Measurements from ENCODE around the gene EPO.

The EPO gene

DNA sequence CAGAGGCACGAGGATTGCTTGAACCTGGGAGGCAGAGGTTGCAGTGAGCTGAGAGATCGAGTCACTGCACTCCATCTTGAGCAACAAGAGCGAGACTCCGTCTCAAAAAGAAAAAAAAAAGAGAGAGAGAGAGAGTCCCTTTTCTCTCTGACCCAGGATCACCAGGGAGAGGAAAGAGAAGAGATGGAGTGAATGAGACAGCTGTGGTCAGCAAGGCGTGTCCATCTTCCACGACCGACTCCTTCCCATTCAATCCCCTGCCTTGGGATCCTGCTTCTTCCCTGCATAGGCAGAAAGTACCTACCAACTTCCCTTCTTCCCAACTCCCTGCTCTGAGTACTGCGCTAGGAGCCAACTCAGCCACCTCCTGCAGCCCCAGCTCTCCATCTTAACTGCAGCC is 7.9 kb downstream of the EPO start:
- H3K4me1 ChIP-seq (ENCODE audit: control insufficient read depth in 1 of 2, insufficient read depth in 2 of 2, low read length in 2 of 2) = no peaks in the 10 kb centered on the region
- H3K4me3 ChIP-seq (ENCODE audit: low read depth in 1 of 2, low read length in 2 of 2) = no peak overlapping the region
- no peaks in the 10 kb centered on the region for H3K27me3 ChIP-seq (ENCODE audit: low read depth, low read length)
- H3K27ac ChIP-seq (ENCODE audit: low read length) = no peak overlapping the region
- H3K36me3 ChIP-seq (ENCODE audit: control insufficient read depth in 1 of 2, insufficient read depth in 2 of 2, low read length in 2 of 2) = no peaks in the 10 kb centered on the region
- no peaks in the 10 kb centered on the region for H3K9me3 ChIP-seq (ENCODE audit: control insufficient read depth in 1 of 2, low read length in 2 of 2)

DNA sequence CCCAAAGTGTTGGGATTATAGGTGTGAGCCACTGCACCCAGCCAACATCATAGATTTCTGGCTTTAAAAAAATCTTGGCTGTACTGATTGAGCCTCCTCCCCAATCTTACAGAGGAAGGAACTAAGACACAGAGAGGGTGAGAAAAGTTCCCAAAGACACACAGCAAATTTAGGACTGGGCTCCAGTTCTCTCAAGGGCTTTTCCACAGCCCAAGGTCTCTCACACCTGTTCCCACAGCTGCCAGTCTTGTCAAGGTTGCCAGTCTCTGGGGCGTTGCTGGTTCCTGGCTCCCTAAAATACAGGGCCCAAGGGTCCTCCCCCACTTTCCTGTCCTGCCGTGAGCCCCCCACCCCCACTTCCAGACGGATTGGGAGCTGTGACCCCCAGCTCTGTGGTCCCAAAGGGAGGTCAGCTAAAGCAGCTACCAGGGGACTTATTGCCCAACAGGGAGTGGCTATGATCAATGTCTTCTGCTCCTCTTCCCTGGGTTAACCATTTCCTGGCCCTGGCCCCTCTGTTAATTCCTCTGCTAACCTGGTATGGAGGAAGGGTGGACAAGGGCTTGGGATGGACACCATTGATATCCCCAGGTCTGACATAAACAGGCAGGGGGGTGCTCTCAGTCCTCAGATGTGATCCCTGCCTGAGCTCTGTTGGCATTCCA is 10.0 kb downstream of the EPO start:
- no peaks in the 10 kb centered on the region for H3K27me3 ChIP-seq (ENCODE audit: low read depth, low read length)
- H3K4me1 ChIP-seq (ENCODE audit: control insufficient read depth in 1 of 2, insufficient read depth in 2 of 2, low read length in 2 of 2) = no peaks in the 10 kb centered on the region
- H3K27ac ChIP-seq (ENCODE audit: low read length) = no peak overlapping the region
- no peak overlapping the region for H3K4me3 ChIP-seq (ENCODE audit: low read depth in 1 of 2, low read length in 2 of 2)
- H3K9me3 ChIP-seq (ENCODE audit: control insufficient read depth in 1 of 2, low read length in 2 of 2) = no peaks in the 10 kb centered on the region
- H3K36me3 ChIP-seq (ENCODE audit: control insufficient read depth in 1 of 2, insufficient read depth in 2 of 2, low read length in 2 of 2) = no peaks in the 10 kb centered on the region

DNA sequence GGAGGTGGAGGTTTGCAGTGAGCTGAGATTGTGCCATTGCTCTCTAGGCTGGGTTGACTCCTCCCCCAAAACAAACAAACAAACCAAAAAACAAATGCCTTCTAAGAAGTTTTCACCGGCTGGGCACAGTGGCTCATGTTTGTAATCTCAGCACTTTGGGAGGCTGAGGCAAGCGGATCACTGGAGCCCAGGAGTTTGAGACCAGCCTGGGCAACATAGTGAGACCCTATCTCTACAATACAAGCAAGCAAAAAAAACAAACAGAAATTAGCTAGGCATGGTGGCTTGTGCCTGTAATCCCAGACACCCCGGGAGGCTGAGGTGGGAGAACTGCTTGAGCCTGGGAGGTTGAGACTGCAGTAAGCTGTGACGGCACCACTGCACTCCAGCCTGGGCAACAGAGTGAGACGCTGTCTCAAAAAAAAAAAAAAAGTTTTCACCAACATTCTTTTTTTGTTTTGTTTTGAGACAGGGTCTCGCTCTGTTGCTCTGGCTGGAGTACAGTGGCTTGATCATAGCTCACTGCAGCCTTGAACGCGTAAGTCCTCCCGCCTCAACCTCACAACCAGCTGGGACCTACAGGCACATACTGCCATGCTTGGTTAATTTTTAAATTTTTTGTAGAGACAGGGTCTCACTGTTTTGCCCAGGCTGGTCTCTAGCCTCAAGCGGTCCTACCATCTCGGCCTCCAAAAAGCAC is 11.8 kb downstream of the EPO start:
- H3K4me1 ChIP-seq (ENCODE audit: control insufficient read depth in 1 of 2, insufficient read depth in 2 of 2, low read length in 2 of 2) = no peaks in the 10 kb centered on the region
- H3K27ac ChIP-seq (ENCODE audit: low read length) = no peak overlapping the region
- no peaks in the 10 kb centered on the region for H3K27me3 ChIP-seq (ENCODE audit: low read depth, low read length)
- no peak overlapping the region for H3K4me3 ChIP-seq (ENCODE audit: low read depth in 1 of 2, low read length in 2 of 2)
- no peaks in the 10 kb centered on the region for H3K9me3 ChIP-seq (ENCODE audit: control insufficient read depth in 1 of 2, low read length in 2 of 2)
- no peaks in the 10 kb centered on the region for H3K36me3 ChIP-seq (ENCODE audit: control insufficient read depth in 1 of 2, insufficient read depth in 2 of 2, low read length in 2 of 2)

DNA sequence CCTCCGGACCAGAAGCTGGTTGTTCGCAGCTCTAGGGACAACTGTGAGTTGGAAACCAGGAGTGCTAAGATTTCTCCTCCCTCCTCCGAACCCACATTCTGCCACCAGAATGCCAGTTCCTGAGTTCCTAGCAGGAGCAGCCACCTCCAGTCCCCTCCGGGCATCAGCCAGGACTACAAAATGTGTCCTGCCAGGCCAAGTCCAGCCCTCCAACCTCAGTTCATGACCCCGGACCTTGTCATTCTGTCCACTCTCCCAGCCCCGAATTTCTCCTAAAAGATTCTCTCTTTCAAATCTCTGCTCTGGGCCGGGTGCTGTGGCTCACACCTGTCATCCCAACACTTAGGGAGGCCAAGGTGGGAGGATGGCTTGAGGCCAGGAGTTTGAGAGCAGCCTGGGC is 15.5 kb downstream of the EPO start:
- Histone ChIP-seq H3K36me3 (ENCODE audit: control insufficient read depth in 1 of 2, insufficient read depth in 2 of 2, low read length in 2 of 2) (no peaks in the 10 kb centered on the region), H3K9me3 (ENCODE audit: control insufficient read depth in 1 of 2, low read length in 2 of 2) (no peaks in the 10 kb centered on the region), H3K4me1 (ENCODE audit: control insufficient read depth in 1 of 2, insufficient read depth in 2 of 2, low read length in 2 of 2) (no peaks in the 10 kb centered on the region), H3K27ac (ENCODE audit: low read length) (no peak overlapping the region), H3K27me3 (ENCODE audit: low read depth, low read length) (no peaks in the 10 kb centered on the region), H3K4me3 (ENCODE audit: low read depth in 1 of 2, low read length in 2 of 2) (no peak overlapping the region)

DNA sequence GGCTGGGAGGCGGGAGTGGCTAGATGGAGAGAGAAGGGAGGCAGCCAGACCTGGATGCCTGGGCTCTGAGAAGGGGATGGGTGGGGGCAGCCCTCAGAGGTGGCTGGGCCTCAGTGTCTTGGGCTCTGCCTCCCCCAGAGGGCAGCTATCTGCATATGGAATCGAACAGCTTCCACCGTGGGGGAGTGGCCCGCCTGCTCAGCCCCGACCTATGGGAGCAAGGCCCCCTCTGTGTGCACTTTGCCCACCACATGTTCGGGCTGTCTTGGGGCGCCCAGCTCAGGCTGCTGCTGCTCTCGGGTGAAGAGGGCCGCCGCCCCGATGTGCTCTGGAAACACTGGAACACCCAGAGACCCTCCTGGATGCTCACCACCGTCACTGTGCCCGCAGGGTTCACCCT is 16.4 kb downstream of the EPO start:
- Histone ChIP-seq H3K4me3 (ENCODE audit: low read depth in 1 of 2, low read length in 2 of 2) (no peak overlapping the region), H3K36me3 (ENCODE audit: control insufficient read depth in 1 of 2, insufficient read depth in 2 of 2, low read length in 2 of 2) (no peaks in the 10 kb centered on the region), H3K27ac (ENCODE audit: low read length) (no peak overlapping the region), H3K27me3 (ENCODE audit: low read depth, low read length) (no peaks in the 10 kb centered on the region), H3K4me1 (ENCODE audit: control insufficient read depth in 1 of 2, insufficient read depth in 2 of 2, low read length in 2 of 2) (no peaks in the 10 kb centered on the region), H3K9me3 (ENCODE audit: control insufficient read depth in 1 of 2, low read length in 2 of 2) (no peaks in the 10 kb centered on the region)

DNA sequence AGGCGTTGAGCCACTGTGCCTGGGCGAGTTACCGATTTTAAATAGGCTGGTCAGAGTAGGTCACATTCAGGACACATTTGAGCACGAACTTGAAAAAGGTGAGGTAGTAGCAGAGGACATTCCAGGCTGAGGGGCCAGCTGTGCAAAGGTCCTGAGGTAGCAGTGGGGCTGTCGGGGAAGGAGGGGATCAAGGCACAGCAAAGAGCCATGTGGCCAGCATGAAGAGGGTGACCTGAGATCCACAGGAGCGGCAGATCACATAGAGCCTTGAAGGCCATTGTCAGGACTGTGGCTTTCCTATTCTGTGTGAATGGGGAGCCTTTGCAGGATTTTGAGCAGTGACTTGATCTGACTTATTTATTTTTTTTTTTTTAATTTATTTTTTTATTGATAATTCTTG is 19.7 kb downstream of the EPO start:
- H3K4me3 ChIP-seq (ENCODE audit: low read depth in 1 of 2, low read length in 2 of 2) = no peak overlapping the region
- no peaks in the 10 kb centered on the region for H3K4me1 ChIP-seq (ENCODE audit: control insufficient read depth in 1 of 2, insufficient read depth in 2 of 2, low read length in 2 of 2)
- H3K27me3 ChIP-seq (ENCODE audit: low read depth, low read length) = no peaks in the 10 kb centered on the region

DNA sequence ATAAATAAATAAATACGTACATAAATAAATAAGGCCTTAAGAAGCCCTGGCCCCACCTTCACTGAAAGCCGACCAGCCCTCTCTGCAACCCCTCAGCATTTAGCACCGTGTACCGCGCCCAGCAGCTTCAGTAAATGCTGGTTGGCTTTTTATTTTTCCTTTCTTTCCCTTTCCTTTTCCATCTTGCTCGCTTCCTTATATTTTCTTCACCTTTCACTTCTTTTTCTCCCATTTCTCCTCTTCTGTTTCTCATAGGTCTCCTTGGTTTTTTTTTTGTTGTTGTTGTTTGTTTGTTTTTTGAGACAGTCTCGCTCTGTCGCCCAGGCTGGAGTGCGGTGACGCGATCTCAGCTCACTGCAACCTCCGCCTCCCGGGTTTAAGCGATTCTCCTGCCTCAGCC is 24.3 kb downstream of the EPO start:
- Histone ChIP-seq H3K27ac (ENCODE audit: low read length) (no peak overlapping the region), H3K4me1 (ENCODE audit: control insufficient read depth in 1 of 2, insufficient read depth in 2 of 2, low read length in 2 of 2) (no peaks in the 10 kb centered on the region), H3K9me3 (ENCODE audit: control insufficient read depth in 1 of 2, low read length in 2 of 2) (no peaks in the 10 kb centered on the region), H3K27me3 (ENCODE audit: low read depth, low read length) (peaks cover 3% of the 10 kb centered on the region), H3K4me3 (ENCODE audit: low read depth in 1 of 2, low read length in 2 of 2) (no peak overlapping the region), H3K36me3 (ENCODE audit: control insufficient read depth in 1 of 2, insufficient read depth in 2 of 2, low read length in 2 of 2) (no peaks in the 10 kb centered on the region)

More for the DNA sequence above, 19.7 kb downstream of the EPO start:
- H3K27ac ChIP-seq (ENCODE audit: low read length) = no peak overlapping the region
- no peaks in the 10 kb centered on the region for H3K36me3 ChIP-seq (ENCODE audit: control insufficient read depth in 1 of 2, insufficient read depth in 2 of 2, low read length in 2 of 2)
- H3K9me3 ChIP-seq (ENCODE audit: control insufficient read depth in 1 of 2, low read length in 2 of 2) = no peaks in the 10 kb centered on the region

DNA sequence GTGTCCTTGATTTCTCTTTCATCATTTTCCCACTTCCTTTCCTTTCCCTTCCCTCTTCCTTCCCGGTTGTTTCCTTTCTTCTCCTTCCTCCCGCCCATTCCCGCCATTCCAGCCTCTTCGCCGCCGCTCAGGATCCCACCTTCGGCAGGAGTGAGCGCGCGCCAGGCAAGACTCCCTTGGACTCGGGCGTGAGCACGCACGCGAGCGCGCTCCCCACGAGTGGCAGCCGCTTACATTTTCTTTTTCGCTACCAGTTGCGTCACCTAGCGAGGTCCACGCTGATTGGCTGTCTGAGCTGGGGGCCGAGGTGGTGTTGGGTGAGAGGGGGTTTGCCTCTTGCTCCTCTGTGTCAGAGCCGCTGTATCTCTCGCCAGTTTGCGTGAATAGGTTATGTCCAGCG is 24.9 kb downstream of the EPO start:
- H3K9me3 ChIP-seq (ENCODE audit: control insufficient read depth in 1 of 2, low read length in 2 of 2) = no peaks in the 10 kb centered on the region
- peak overlapping the region; percentile 37 to 44 for H3K4me3 ChIP-seq (ENCODE audit: low read depth in 1 of 2, low read length in 2 of 2)

DNA sequence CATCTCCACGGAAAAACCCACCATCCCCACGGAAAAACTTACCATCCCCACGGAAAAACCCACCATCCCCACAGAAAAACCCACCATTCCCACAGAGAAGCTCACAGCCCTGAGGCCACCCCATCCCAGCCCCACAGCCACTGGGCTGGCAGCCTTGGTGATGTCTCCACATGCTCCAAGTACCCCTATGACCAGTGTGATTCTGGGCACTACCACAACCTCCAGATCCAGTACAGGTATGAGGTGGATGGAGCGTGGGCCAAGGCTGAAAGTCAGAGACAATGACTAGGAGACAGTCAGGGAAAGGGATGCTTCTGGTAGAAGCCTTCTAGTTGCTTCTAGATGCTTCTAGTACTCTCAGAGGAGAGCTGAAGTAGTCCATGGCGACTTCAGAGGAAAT is 32.7 kb downstream of the EPO start:
- no peaks in the 10 kb centered on the region for H3K9me3 ChIP-seq (ENCODE audit: control insufficient read depth in 1 of 2, low read length in 2 of 2)
- H3K4me3 ChIP-seq (ENCODE audit: low read depth in 1 of 2, low read length in 2 of 2) = no peak overlapping the region
- no peaks in the 10 kb centered on the region for H3K27me3 ChIP-seq (ENCODE audit: low read depth, low read length)
- H3K4me1 ChIP-seq (ENCODE audit: control insufficient read depth in 1 of 2, insufficient read depth in 2 of 2, low read length in 2 of 2) = no peaks in the 10 kb centered on the region
- no peak overlapping the region for H3K27ac ChIP-seq (ENCODE audit: low read length)
- no peaks in the 10 kb centered on the region for H3K36me3 ChIP-seq (ENCODE audit: control insufficient read depth in 1 of 2, insufficient read depth in 2 of 2, low read length in 2 of 2)

More for the DNA sequence above, 24.9 kb downstream of the EPO start:
- H3K4me1 ChIP-seq (ENCODE audit: control insufficient read depth in 1 of 2, insufficient read depth in 2 of 2, low read length in 2 of 2) = no peaks in the 10 kb centered on the region
- no peak overlapping the region for H3K27ac ChIP-seq (ENCODE audit: low read length)
- peaks cover 3% of the 10 kb centered on the region for H3K27me3 ChIP-seq (ENCODE audit: low read depth, low read length)
- no peaks in the 10 kb centered on the region for H3K36me3 ChIP-seq (ENCODE audit: control insufficient read depth in 1 of 2, insufficient read depth in 2 of 2, low read length in 2 of 2)

DNA sequence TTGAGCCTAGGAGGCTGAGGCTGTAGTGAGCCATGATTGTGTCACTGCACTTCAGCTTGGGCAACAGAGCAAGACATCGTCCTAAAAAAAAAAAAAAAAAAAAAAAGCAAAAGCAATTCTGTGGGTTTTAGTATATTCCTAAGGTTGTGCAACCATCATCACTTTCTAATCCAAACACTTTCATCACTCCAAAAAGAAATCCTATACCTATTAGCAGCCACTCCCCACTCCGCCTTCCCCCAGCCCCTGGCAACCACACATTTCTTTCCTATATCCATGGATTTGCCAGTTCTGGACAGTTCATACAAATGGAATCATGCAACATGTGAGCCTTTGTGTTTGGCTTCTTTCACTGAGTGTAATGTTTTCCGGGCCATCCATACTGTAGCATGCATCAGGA is 33.5 kb downstream of the EPO start:
- no peaks in the 10 kb centered on the region for H3K4me1 ChIP-seq (ENCODE audit: control insufficient read depth in 1 of 2, insufficient read depth in 2 of 2, low read length in 2 of 2)
- no peak overlapping the region for H3K27ac ChIP-seq (ENCODE audit: low read length)
- H3K27me3 ChIP-seq (ENCODE audit: low read depth, low read length) = no peaks in the 10 kb centered on the region
- H3K36me3 ChIP-seq (ENCODE audit: control insufficient read depth in 1 of 2, insufficient read depth in 2 of 2, low read length in 2 of 2) = no peaks in the 10 kb centered on the region
- H3K4me3 ChIP-seq (ENCODE audit: low read depth in 1 of 2, low read length in 2 of 2) = no peak overlapping the region
- no peaks in the 10 kb centered on the region for H3K9me3 ChIP-seq (ENCODE audit: control insufficient read depth in 1 of 2, low read length in 2 of 2)

DNA sequence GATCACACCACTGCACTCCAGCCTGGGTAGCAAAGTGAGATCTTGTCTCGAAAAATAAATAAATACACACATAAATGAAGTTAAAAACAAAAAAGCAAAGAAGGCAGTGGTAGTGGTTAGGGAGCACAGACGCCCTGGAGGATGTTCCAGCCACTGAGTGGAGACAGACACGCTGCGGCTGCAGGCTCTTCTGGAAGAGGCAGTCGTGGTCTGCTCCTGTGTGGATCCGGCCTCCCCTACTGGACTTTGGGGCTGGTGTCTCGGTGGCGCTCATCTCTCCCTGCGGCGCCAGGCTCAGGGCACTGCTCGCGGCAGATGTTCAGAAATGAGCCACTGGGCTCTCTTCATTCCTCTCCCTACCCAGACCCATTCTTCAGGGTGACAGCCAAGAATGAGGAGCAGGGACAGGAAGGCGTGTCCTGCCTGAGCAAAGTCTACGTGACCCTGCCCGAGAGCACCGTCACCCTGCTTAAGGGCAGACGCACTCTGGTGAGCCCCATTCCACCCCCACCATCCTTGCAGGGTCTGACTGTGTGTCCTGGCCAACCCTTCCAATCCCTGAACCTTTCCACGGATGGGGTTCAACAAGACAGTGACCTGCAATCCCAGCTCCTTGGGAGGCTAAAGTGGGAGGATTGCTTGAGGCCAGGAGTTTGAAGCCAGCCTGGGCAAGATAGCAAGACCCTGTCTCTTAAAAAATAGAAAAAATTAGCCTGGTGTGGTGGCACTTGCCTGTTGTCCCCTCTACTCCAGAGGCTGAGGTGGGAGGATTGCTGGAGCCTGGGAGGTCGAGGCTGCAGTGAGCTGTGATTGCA is 39.3 kb downstream of the EPO start:
- H3K4me3 ChIP-seq (ENCODE audit: low read depth in 1 of 2, low read length in 2 of 2) = no peak overlapping the region
- H3K27ac ChIP-seq (ENCODE audit: low read length) = no peak overlapping the region
- no peaks in the 10 kb centered on the region for H3K4me1 ChIP-seq (ENCODE audit: control insufficient read depth in 1 of 2, insufficient read depth in 2 of 2, low read length in 2 of 2)
- H3K9me3 ChIP-seq (ENCODE audit: control insufficient read depth in 1 of 2, low read length in 2 of 2) = no peaks in the 10 kb centered on the region
- no peaks in the 10 kb centered on the region for H3K27me3 ChIP-seq (ENCODE audit: low read depth, low read length)
- H3K36me3 ChIP-seq (ENCODE audit: control insufficient read depth in 1 of 2, insufficient read depth in 2 of 2, low read length in 2 of 2) = no peaks in the 10 kb centered on the region

Measured in muscle layer of duodenum (tissue), 2 donors.